Measurements from ENCODE around the gene SLC9A6. TPM values are rescaled to one million over a fixed set of nuclear protein-coding genes. Genes with fewer than 3 reads are reported as not detected.

SLC9A6 gene
- total RNA-seq, 2 donors from 2014 or later, result 16.3 to 25.8 TPM

DNA sequence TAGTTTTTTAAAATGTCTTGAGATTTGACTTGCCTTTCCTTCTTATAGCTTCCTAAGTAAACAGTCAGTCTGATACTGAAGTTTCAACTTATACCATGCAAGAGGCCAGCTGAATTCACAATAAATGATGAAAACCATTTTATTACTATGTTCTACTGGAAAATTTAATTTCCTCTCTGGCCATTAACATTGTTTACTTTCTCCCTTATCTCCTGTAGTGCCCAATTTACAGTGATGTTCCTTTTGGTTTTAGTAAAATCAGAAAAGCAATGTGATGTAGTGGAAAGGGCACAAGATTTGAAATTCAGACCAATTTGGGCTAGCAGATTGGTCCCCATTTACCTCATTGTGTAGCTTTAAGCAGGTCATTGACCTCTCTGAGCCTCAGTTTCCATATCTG is 54.2 kb downstream of the SLC9A6 start:
- H3K27me3 ChIP-seq, result no peaks in the 10 kb centered on the region
- no peaks in the 10 kb centered on the region for H3K9me3 ChIP-seq
- H3K36me3 ChIP-seq, result no peaks in the 10 kb centered on the region
- no peak overlapping the region for H3K4me3 ChIP-seq
- no peaks in the 10 kb centered on the region for H3K4me1 ChIP-seq
- TF ChIP-seq CTCF (IDR thresholded peaks at IDR 0.05), result no peak
- DNase-seq (ENCODE audit: low spot score), result no peak
- no peak overlapping the region for H3K27ac ChIP-seq

- no peaks in the 10 kb centered on the region for H3K27me3 ChIP-seq
- no peak for TF ChIP-seq CTCF (IDR thresholded peaks at IDR 0.05)
- no peaks in the 10 kb centered on the region for H3K36me3 ChIP-seq
- no peak overlapping the region for H3K4me3 ChIP-seq
- no peaks in the 10 kb centered on the region for H3K9me3 ChIP-seq
- no peak overlapping the region for H3K27ac ChIP-seq
- no peaks in the 10 kb centered on the region for H3K4me1 ChIP-seq
- DNase-seq (ENCODE audit: low spot score), result no peak
Measured at GRCh38 chrX:136039968-136040367, 54.7 kb downstream of the SLC9A6 start.

- no peaks in the 10 kb centered on the region for H3K36me3 ChIP-seq
- TF ChIP-seq CTCF (IDR thresholded peaks at IDR 0.05), result no peak
- no peak for DNase-seq (ENCODE audit: low spot score)
- H3K27ac ChIP-seq, result no peak overlapping the region
- no peak overlapping the region for H3K4me3 ChIP-seq
- no peaks in the 10 kb centered on the region for H3K9me3 ChIP-seq
- H3K27me3 ChIP-seq, result no peaks in the 10 kb centered on the region
- H3K4me1 ChIP-seq, result no peaks in the 10 kb centered on the region
Measured at GRCh38 chrX:136041254-136041812, 56.1 kb downstream of the SLC9A6 start.

DNA sequence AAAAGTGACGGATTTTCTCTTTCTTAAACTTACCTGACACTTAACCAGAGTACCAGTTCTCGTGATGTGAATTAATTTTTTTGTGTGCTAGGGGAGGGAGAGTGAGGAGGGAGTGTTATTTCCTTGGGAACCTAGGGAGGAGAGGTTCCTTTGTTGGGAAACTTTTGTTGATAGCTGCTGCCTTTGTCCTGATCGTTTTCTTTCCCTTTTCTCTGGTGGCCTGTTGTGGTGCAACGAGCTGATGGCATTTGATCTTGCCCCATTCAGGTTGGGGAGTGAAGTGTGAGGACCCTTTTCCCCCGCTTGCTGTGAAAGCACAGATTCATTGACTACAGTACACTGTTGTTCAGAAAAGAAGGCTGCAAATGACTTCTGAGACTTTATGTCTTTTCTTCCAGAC is 59.8 kb downstream of the SLC9A6 start:
- TF ChIP-seq CTCF (IDR thresholded peaks at IDR 0.05), result no peak

GRCh38 chrX:136046295-136047015 is 61.2 kb downstream of the SLC9A6 start:
- no peak for TF ChIP-seq CTCF (IDR thresholded peaks at IDR 0.05)
- Histone ChIP-seq H3K36me3 (no peaks in the 10 kb centered on the region), H3K27ac (no peak overlapping the region), H3K9me3 (no peaks in the 10 kb centered on the region), H3K4me3 (no peak overlapping the region), H3K4me1 (no peaks in the 10 kb centered on the region), H3K27me3 (no peaks in the 10 kb centered on the region)
- no peak for DNase-seq (ENCODE audit: low spot score)

More for the DNA sequence above, 59.8 kb downstream of the SLC9A6 start:
- Histone ChIP-seq H3K9me3 (no peaks in the 10 kb centered on the region), H3K4me3 (no peak overlapping the region), H3K27me3 (no peaks in the 10 kb centered on the region), H3K27ac (no peak overlapping the region), H3K36me3 (no peaks in the 10 kb centered on the region), H3K4me1 (no peaks in the 10 kb centered on the region)
- DNase-seq (ENCODE audit: low spot score), result no peak

All from right atrium auricular region (tissue), 2 donors.